ENCODE measurements around the gene SCAMP3.

- TF ChIP-seq POLR2A (IDR thresholded peaks at IDR 0.05) (no peak), EP300 (IDR thresholded peaks at IDR 0.05) (no peak)
- TF ChIP-seq, protein P1, sequence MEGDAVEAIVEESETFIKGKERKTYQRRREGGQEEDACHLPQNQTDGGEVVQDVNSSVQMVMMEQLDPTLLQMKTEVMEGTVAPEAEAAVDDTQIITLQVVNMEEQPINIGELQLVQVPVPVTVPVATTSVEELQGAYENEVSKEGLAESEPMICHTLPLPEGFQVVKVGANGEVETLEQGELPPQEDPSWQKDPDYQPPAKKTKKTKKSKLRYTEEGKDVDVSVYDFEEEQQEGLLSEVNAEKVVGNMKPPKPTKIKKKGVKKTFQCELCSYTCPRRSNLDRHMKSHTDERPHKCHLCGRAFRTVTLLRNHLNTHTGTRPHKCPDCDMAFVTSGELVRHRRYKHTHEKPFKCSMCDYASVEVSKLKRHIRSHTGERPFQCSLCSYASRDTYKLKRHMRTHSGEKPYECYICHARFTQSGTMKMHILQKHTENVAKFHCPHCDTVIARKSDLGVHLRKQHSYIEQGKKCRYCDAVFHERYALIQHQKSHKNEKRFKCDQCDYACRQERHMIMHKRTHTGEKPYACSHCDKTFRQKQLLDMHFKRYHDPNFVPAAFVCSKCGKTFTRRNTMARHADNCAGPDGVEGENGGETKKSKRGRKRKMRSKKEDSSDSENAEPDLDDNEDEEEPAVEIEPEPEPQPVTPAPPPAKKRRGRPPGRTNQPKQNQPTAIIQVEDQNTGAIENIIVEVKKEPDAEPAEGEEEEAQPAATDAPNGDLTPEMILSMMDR (IDR thresholded peaks at IDR 0.05), result no peak
These were observed 34.1 kb downstream of the SCAMP3 start for GRCh38 chr1:155228096-155228427.

Data from ovary (tissue), 3 donors.